ENCODE measurements around the gene APOH.
A peak's percentile ranks its signal among the peaks of the same experiment; 100 is the strongest.

The APOH gene

GRCh38 chr17:66234611-66235010, 5.4 kb upstream of the APOH start:
- no peak for DNase-seq

GRCh38 chr17:66233023-66233753, 4.0 kb upstream of the APOH start:
- DNase-seq = no peak

GRCh38 chr17:66230922-66231591, 1.8 kb upstream of the APOH start:
- DNase-seq = no peak

GRCh38 chr17:66229783-66230538, 746 bp upstream of the APOH start:
- no peak for DNase-seq

- DNase-seq = no peak
Measured at GRCh38 chr17:66227212-66228045, 1.8 kb downstream of the APOH start.

- no peak for DNase-seq
Measured at GRCh38 chr17:66222798-66223350, 6.3 kb downstream of the APOH start.

- no peak for DNase-seq
Measured at GRCh38 chr17:66221755-66222530, 7.3 kb downstream of the APOH start.

GRCh38 chr17:66221343-66221742, 7.9 kb downstream of the APOH start:
- no peak for DNase-seq

GRCh38 chr17:66220079-66220835, 9.0 kb downstream of the APOH start:
- DNase-seq = no peak

GRCh38 chr17:66215529-66215911, 13.7 kb downstream of the APOH start:
- DNase-seq = no peak

- DNase-seq = no peak
Measured at GRCh38 chr17:66214884-66215528, 14.2 kb downstream of the APOH start.

GRCh38 chr17:66211047-66211810, 18.0 kb downstream of the APOH start:
- no peak for DNase-seq

GRCh38 chr17:66210208-66210574, 19.0 kb downstream of the APOH start:
- no peak for DNase-seq

GRCh38 chr17:66207936-66208335, 21.3 kb downstream of the APOH start:
- DNase-seq = no peak

- DNase-seq = no peak
Measured at GRCh38 chr17:66203274-66204015, 25.8 kb downstream of the APOH start.

- DNase-seq = peak; percentile 67
Measured at GRCh38 chr17:66200685-66201092, 28.5 kb downstream of the APOH start.

- DNase-seq = no peak
Measured at GRCh38 chr17:66198242-66198641, 31.0 kb downstream of the APOH start.

GRCh38 chr17:66192378-66192687, 36.9 kb downstream of the APOH start:
- DNase-seq = no peak

Data from CD4-positive, alpha-beta T cell treated with Interleukin-17A for 4 hours (primary cell).